ENCODE results near the gene XYLT2. TPM values are rescaled to one million over a fixed set of nuclear protein-coding genes. Genes with fewer than 3 reads are reported as not detected.

Gene XYLT2
- polyA plus RNA-seq, 2 of the 4 experiments (the other 2 are of a cell fraction): 9.7 to 15.8 TPM

DNA sequence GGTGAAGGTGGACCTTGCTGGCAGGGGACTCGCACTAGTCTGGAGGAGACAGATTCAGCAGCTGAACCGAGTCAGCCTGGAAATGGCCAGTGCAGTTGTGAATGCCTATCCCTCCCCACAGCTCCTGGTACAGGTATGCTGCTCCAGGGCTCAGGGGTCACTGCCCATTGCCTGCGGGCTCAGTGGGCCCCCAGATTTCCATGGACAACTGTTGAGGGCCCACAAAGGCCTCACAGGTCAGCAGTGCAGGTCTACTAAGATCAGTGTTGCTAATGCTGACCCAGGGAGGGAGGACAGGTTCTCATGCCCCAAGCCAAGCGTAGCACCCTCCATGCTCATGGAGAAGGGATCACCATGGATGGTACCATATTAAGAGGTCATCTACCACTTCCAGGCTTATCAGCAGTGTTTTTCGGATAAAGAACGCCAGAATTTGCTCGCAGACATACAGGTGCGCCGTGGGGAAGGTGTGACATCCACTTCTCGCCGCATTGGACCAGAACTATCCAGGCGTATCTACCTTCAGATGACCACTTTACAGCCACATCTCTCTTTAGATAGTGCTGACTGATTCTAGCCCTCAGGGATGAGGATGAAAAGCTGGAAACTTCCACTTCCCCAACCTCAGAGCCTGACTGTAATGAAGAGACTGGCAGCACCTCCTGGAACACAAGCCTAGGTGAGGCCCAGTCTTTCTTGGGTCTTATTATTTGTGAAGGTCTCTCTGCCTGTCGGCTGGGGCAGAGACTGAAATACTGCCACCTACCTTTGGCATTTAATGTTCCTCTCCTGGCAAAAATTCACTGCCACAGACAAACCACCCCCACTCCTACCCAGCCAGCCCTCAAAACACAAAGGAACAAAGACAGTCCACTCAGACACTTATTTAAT is 34.7 kb downstream of the XYLT2 start:
- ATAC-seq (peak; percentile 27 to 36; a peak in 5 of 6 replicates), DNase-seq (ENCODE audit: low read depth in 1 of 2, low spot score in 1 of 2) (no peak), FAIRE-seq (no peak)
- Histone ChIP-seq H3K9me3 (no peaks in the 10 kb centered on the region), H3K4me3 (no peak overlapping the region), H3K4me2 (no peak overlapping the region), H3K4me1 (no peaks in the 10 kb centered on the region), H3K27ac (no peak overlapping the region)
- POLR2A ChIA-PET: interaction anchor here (0.9 to 1.5 kb wide), 5 partner anchors 9 to 99 kb away, joined by 3 to 4 read pairs (median 3); partner anchors contain the start of gene XYLT2
- CTCF ChIA-PET: interaction anchor here (0.6 to 33.9 kb wide), 6 partner anchors 11 to 343 kb away, joined by 3 to 445 read pairs (median 5); partner anchors contain the start of gene LRRC59
- WGBS (ENCODE audit: missing lambda C conversion rate): 91% methylated on average over 12 of the region's 13 CpGs
- peak; percentile 3 for TF ChIP-seq TFCP2L1 (CRISPR knock-in tag; IDR thresholded peaks at IDR 0.05)
- TF ChIP-seq HOXA7 (CRISPR knock-in tag; IDR thresholded peaks at IDR 0.05): peak; percentile 71; the same call in 1 of the 2 replicates
- TF ChIP-seq HOXB5 (CRISPR knock-in tag; IDR thresholded peaks at IDR 0.05): no peak
- TF ChIP-seq FOSB (CRISPR knock-in tag; IDR thresholded peaks at IDR 0.05): peak; percentile 47; the same call in 1 of the 2 replicates
- no peak for TF ChIP-seq ELK1 (IDR thresholded peaks at IDR 0.05; ENCODE audit: low read depth, low read length)
- no peak for TF ChIP-seq HES2 (IDR thresholded peaks at IDR 0.05)
- TF ChIP-seq NPAS2 (CRISPR knock-in tag; IDR thresholded peaks at IDR 0.05; ENCODE audit: borderline replicate concordance): no peak
- TF ChIP-seq, protein P1, sequence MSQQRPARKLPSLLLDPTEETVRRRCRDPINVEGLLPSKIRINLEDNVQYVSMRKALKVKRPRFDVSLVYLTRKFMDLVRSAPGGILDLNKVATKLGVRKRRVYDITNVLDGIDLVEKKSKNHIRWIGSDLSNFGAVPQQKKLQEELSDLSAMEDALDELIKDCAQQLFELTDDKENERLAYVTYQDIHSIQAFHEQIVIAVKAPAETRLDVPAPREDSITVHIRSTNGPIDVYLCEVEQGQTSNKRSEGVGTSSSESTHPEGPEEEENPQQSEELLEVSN (IDR thresholded peaks at IDR 0.05; ENCODE audit: borderline replicate concordance, low read depth): no peak
- no peak for TF ChIP-seq RFX5 (IDR thresholded peaks at IDR 0.05)
- TF ChIP-seq MAFK (IDR thresholded peaks at IDR 0.05; ENCODE audit: partially characterized antibody): no peak
- TF ChIP-seq KDM5A (IDR thresholded peaks at IDR 0.05): no peak
- TF ChIP-seq POLR2AphosphoS2 (conservative IDR thresholded peaks at IDR 0.05; ENCODE audit: low read length): peak; percentile 93
- no peak for TF ChIP-seq CBX8 (IDR thresholded peaks at IDR 0.05)
- TF ChIP-seq KDM1A (IDR thresholded peaks at IDR 0.05; ENCODE audit: low read depth): no peak
- no peak for TF ChIP-seq HEYL (CRISPR knock-in tag; IDR thresholded peaks at IDR 0.05)
- TF ChIP-seq GATA3 (IDR thresholded peaks at IDR 0.05; ENCODE audit: borderline replicate concordance): no peak
- no peak for TF ChIP-seq ZFP36 (IDR thresholded peaks at IDR 0.05; ENCODE audit: borderline replicate concordance, partially characterized antibody)
- no peak for TF ChIP-seq RCOR1 (IDR thresholded peaks at IDR 0.05; ENCODE audit: low read depth, low read length)
- TF ChIP-seq ZNF302 (CRISPR knock-in tag; IDR thresholded peaks at IDR 0.05): no peak
- no peak for TF ChIP-seq MYC (IDR thresholded peaks at IDR 0.05; ENCODE audit: borderline replicate concordance, low read length)
- TF ChIP-seq, protein P2, sequence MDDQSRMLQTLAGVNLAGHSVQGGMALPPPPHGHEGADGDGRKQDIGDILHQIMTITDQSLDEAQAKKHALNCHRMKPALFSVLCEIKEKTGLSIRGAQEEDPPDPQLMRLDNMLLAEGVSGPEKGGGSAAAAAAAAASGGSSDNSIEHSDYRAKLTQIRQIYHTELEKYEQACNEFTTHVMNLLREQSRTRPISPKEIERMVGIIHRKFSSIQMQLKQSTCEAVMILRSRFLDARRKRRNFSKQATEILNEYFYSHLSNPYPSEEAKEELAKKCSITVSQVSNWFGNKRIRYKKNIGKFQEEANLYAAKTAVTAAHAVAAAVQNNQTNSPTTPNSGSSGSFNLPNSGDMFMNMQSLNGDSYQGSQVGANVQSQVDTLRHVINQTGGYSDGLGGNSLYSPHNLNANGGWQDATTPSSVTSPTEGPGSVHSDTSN (IDR thresholded peaks at IDR 0.05): no peak
- TF ChIP-seq MAZ (IDR thresholded peaks at IDR 0.05; ENCODE audit: borderline replicate concordance, low read depth, low read length): no peak
- no peak for TF ChIP-seq ATOH8 (CRISPR knock-in tag; IDR thresholded peaks at IDR 0.05; ENCODE audit: low read depth)
- no peak for TF ChIP-seq RNF2 (IDR thresholded peaks at IDR 0.05; ENCODE audit: borderline replicate concordance, low read depth)
- TF ChIP-seq ZSCAN20 (CRISPR knock-in tag; IDR thresholded peaks at IDR 0.05): no peak
- TF ChIP-seq CHD2 (IDR thresholded peaks at IDR 0.05; ENCODE audit: low read length, partially characterized antibody): no peak
- no peak for TF ChIP-seq EP300 (IDR thresholded peaks at IDR 0.05)
- TF ChIP-seq RARB (CRISPR knock-in tag; IDR thresholded peaks at IDR 0.05): no peak; the same call in 1 of the 2 replicates
- TF ChIP-seq JUN (IDR thresholded peaks at IDR 0.05): no peak
- TF ChIP-seq HDAC2 (IDR thresholded peaks at IDR 0.05): no peak
- TF ChIP-seq EHF (CRISPR knock-in tag; IDR thresholded peaks at IDR 0.05): no peak
- TF ChIP-seq HOXB13 (CRISPR knock-in tag; IDR thresholded peaks at IDR 0.05; ENCODE audit: low read depth): no peak
- TF ChIP-seq SMC3 (IDR thresholded peaks at IDR 0.05): no peak
- TF ChIP-seq CBX2 (IDR thresholded peaks at IDR 0.05; ENCODE audit: borderline replicate concordance, low read depth): no peak
- TF ChIP-seq EHMT2 (IDR thresholded peaks at IDR 0.05; ENCODE audit: low read depth): no peak
- TF ChIP-seq FOSL2 (IDR thresholded peaks at IDR 0.05): no peak
- TF ChIP-seq FOSL2 (CRISPR knock-in tag; IDR thresholded peaks at IDR 0.05): no peak
- no peak for TF ChIP-seq NR3C1 (IDR thresholded peaks at IDR 0.05)
- TF ChIP-seq ZC3H11A (IDR thresholded peaks at IDR 0.05): no peak
- no peak for TF ChIP-seq PHF8 (IDR thresholded peaks at IDR 0.05; ENCODE audit: borderline replicate concordance, low read depth)
